Measurements from ENCODE around the gene FLCN. TPM values are rescaled to one million over a fixed set of nuclear protein-coding genes. Genes with fewer than 3 reads are reported as not detected.

Gene FLCN
- 62.8 and 79.4 TPM in 2 replicates for total RNA-seq

DNA sequence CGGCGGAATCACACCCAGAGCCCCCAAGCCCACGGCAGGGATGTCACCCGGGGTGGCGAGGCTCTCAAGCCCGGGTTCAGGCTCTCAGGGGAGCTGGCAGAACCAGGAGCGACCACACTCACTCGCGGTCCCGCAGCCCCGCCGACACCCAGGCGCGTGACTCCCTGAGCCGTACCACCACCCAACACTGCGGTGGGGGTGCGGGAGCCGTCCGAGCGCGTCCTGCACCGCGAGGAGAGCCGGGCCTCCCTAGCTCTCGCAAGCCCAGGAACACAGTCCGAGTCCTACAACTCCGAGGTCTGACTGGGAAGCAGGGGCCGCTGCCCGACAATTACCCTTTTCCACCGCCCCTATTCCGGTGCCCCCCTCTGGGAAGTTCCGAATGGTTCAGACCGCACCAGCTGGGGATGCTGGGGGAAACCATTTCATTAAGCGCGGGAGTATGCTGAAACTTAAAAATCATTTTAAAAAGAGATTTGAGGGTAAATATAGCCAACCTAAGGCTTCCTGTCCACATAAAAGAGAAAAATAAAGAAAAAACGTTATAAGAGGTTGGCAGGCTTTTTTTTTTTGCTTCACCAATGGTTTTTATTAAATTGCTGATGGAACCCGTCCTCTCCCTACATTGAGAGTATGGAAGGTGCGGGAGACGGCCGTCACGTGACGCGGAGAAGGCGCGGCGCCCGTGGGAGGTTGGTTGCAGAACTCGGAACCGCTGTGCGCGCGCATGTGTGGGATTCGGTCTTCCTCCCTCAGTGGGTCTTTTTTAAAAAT, at the start of gene FLCN:
Gene FLCN (minus strand): TSS at position 143 of the 774 bp plus-strand sequence. CDS start 9,031 bp downstream, outside the sequence.

GRCh38 chr17:17280613-17281549, 43.9 kb upstream of the FLCN start, which contains the start of gene COPS3:
Gene COPS3 (minus strand): TSS chr17:17281246. CDS start chr17:17281186, 60 bp downstream.

GRCh38 chr17:17206124-17206912, 30.6 kb downstream of the FLCN start, which contains the start of gene PLD6:
Gene PLD6 (minus strand): TSS chr17:17206333. CDS start chr17:17206286, 47 bp downstream.

Small RNAs within 50 kb of the gene (small RNA-seq; reads per million reads assigned to genes)
- gene RNU6-767P: not detected

Other genes with a start within 250 kb of the FLCN start
- gene MPRIP, start 194.7 kb downstream of the FLCN start, total RNA-seq: 77.2 and 115 TPM in 2 replicates
- gene PLD6, start 30.8 kb downstream of the FLCN start, total RNA-seq: 1.5 and 4.7 TPM in 2 replicates
- 104 and 105 TPM in 2 replicates for gene COPS3, start 44.1 kb upstream of the FLCN start, total RNA-seq
- 2.2 and 3.7 TPM in 2 replicates for gene NT5M, start 66.2 kb upstream of the FLCN start, total RNA-seq
- gene MED9, start 239.8 kb upstream of the FLCN start, total RNA-seq: 10.3 and 16.0 TPM in 2 replicates